IMR-90 (cell line): ENCODE results near the gene AP1S1. TPM values are rescaled to one million over a fixed set of nuclear protein-coding genes. Genes with fewer than 3 reads are reported as not detected.

Experiments
- ATAC-seq: fragments of 200-7000 bp; cut with Tn5 transposase; 2 replicates; pipeline ENCODE4 v1.9.1; 2020; ENCODE audit warnings: low read depth, mild to moderate bottlenecking, moderate library complexity
- BruUV-seq: library from RNA; stranded (reverse); fragments of 400-500 nt; replicated peaks from 2 replicates; lab custom pipeline; 2021; lab: Mats Ljungman, UMichigan
- CTCF ChIA-PET: fragments of 300-600 bp; formaldehyde crosslinking; extraction: SDS; loops from one replicate; lab custom pipeline; 2021; ENCODE audit warnings: antibody characterized with exemption; lab: Yijun Ruan, JAX
- POLR2A ChIA-PET: fragments of 300-600 bp; sonication (Branson Sonifier 250); formaldehyde crosslinking; loops from one replicate; lab custom pipeline; 2022; ENCODE audit warnings: antibody characterized with exemption; ENCODE audit not compliant: unreplicated experiment; lab: Charles Lee
- DNase-seq: peaks from one replicate; pipeline ENCODE4 v3.0.0; 2013
- H2AFZ ChIP-seq: replicated peaks from 2 replicates; pipeline ENCODE3; 2013; ENCODE audit warnings: low read length, mild to moderate bottlenecking; ENCODE audit not compliant: poor library complexity
- H2AK5ac ChIP-seq: 2 replicates; pipeline ENCODE4 v1.6.1; 2013; ENCODE audit warnings: low read depth, low read length, inconsistent platforms
- H2AK9ac ChIP-seq: replicated peaks from 2 replicates; pipeline ENCODE3; 2013; ENCODE audit warnings: mild to moderate bottlenecking, low read depth, low read length, moderate library complexity; ENCODE audit not compliant: poor library complexity
- H2BK120ac ChIP-seq: 2 replicates; pipeline ENCODE4 v1.6.1; 2013; ENCODE audit warnings: low read depth, low read length, inconsistent platforms
- H2BK15ac ChIP-seq: 3 replicates; pipeline ENCODE4 v1.6.1; 2013; ENCODE audit warnings: low read depth, low read length, inconsistent platforms
- H2BK20ac ChIP-seq: 2 replicates; pipeline ENCODE4 v1.6.1; 2013; ENCODE audit warnings: low read depth, mild to moderate bottlenecking, inconsistent platforms, low read length, moderate library complexity
- H2BK5ac ChIP-seq: 2 replicates; pipeline ENCODE4 v1.6.1; 2013; ENCODE audit warnings: mild to moderate bottlenecking, low read depth, low read length, inconsistent platforms; ENCODE audit not compliant: poor library complexity, severe bottlenecking
- H3K14ac ChIP-seq: replicated peaks from 2 replicates; pipeline ENCODE4 v1.6.1; 2013; ENCODE audit warnings: low read depth, low read length, inconsistent platforms
- H3K18ac ChIP-seq: 2 replicates; pipeline ENCODE4 v1.6.1; 2013; ENCODE audit warnings: low read depth, low read length, control low read depth
- H3K23ac ChIP-seq: 2 replicates; pipeline ENCODE4 v1.6.1; 2013; ENCODE audit warnings: low read depth, low read length, inconsistent platforms
- H3K27ac ChIP-seq: 2 replicates; pipeline ENCODE4 v1.5.1; 2013; ENCODE audit warnings: mild to moderate bottlenecking, control low read depth, low read length; ENCODE audit not compliant: insufficient read depth
- H3K27me3 ChIP-seq: 2 replicates; pipeline ENCODE4 v1.6.1; 2013; ENCODE audit warnings: low read length; ENCODE audit not compliant: control insufficient read depth, insufficient read depth
- H3K36me3 ChIP-seq: 2 replicates; pipeline ENCODE4 v1.6.1; 2013; ENCODE audit warnings: low read length, mixed read lengths; ENCODE audit not compliant: control insufficient read depth, insufficient read depth
- H3K4ac ChIP-seq: 2 replicates; pipeline ENCODE4 v1.6.1; 2013; ENCODE audit warnings: low read depth, low read length, inconsistent platforms
- H3K4me1 ChIP-seq: 2 replicates; pipeline ENCODE4 v1.6.1; 2013; ENCODE audit warnings: low read length, mixed read lengths; ENCODE audit not compliant: control insufficient read depth, insufficient read depth
- H3K4me2 ChIP-seq: 2 replicates; pipeline ENCODE4 v1.6.1; 2013; ENCODE audit warnings: low read depth, mild to moderate bottlenecking, control low read depth, low read length, moderate library complexity
- H3K4me3 ChIP-seq: 2 replicates; pipeline ENCODE4 v1.5.1; 2013; ENCODE audit warnings: low read depth, mild to moderate bottlenecking, control low read depth, low read length, moderate library complexity; ENCODE audit not compliant: insufficient read depth
- H3K56ac ChIP-seq: 2 replicates; pipeline ENCODE4 v1.6.1; 2013; ENCODE audit warnings: low read length, inconsistent platforms; ENCODE audit not compliant: insufficient read depth; ENCODE audit errors: extremely low read depth
- H3K79me1 ChIP-seq, 2 experiments: 2 replicates each; pipeline ENCODE4 v1.6.1; 2013; ENCODE audit warnings: low read length in 2 of 2, inconsistent platforms in 1 of 2, low read depth in 1 of 2
- H3K9ac ChIP-seq: 2 replicates; pipeline ENCODE4 v1.6.1; 2013; ENCODE audit warnings: low read depth, low read length, control low read depth
- H3K9me1 ChIP-seq: 2 replicates; pipeline ENCODE4 v1.6.1; 2013; ENCODE audit warnings: low read length, inconsistent platforms; ENCODE audit not compliant: insufficient read depth
- H3K9me3 ChIP-seq: 2 replicates; pipeline ENCODE4 v1.6.1; 2013; ENCODE audit warnings: low read length; ENCODE audit not compliant: control insufficient read depth, insufficient read depth
- H4K20me1 ChIP-seq: 2 replicates; pipeline ENCODE4 v1.6.1; 2013; ENCODE audit warnings: low read length, inconsistent platforms; ENCODE audit not compliant: insufficient read depth
- H4K5ac ChIP-seq: 2 replicates; pipeline ENCODE4 v1.6.1; 2013; ENCODE audit warnings: mild to moderate bottlenecking, low read depth, low read length, control low read depth
- H4K8ac ChIP-seq, 2 experiments: 2 replicates each; pipeline ENCODE4 v1.6.1; 2013; ENCODE audit warnings: low read depth in 2 of 2, low read length in 2 of 2, control low read depth in 1 of 2, inconsistent platforms in 1 of 2
- H4K91ac ChIP-seq: 2 replicates; pipeline ENCODE4 v1.6.1; 2013; ENCODE audit warnings: low read depth, low read length, inconsistent platforms; ENCODE audit not compliant: insufficient read depth
- CHD1 ChIP-seq: IDR thresholded peaks from 2 replicates; pipeline ENCODE4 v1.6.1; 2012; ENCODE audit warnings: low read depth, low read length, improper control_type of control experiment
- POLR2A ChIP-seq: IDR thresholded peaks from 2 replicates; pipeline ENCODE4 v1.6.1; 2012; ENCODE audit warnings: mild to moderate bottlenecking, low read depth, low read length
- RFX5 ChIP-seq: IDR thresholded peaks from 2 replicates; pipeline ENCODE4 v1.8.0; 2012; ENCODE audit warnings: low read depth, mild to moderate bottlenecking, low read length, moderate library complexity
- WGBS, 2 experiments: methylation state at CpG; one replicate each; pipeline versions ENCODE4 v1.1.5 to v1.1.7; 2013; ENCODE audit warnings: missing lambda C conversion rate in 2 of 2; ENCODE audit not compliant: insufficient read length in 1 of 2; ENCODE audit errors: extremely low coverage in 2 of 2; 5-methylcytosine and 5-hydroxymethylcytosine counted together
- dilution Hi-C: fragments of 300-500 bp; cut with HindIII; formaldehyde crosslinking; loops from one replicate; pipeline ENCODE4 v1.14.3; 2018; ENCODE audit warnings: low sequenced_read_pairs; ENCODE audit not compliant: unreplicated experiment
- in situ Hi-C: fragments of 300-500 bp; cut with MboI; formaldehyde crosslinking; loops from 3 replicates; pipeline ENCODE4 v1.14.3; 2019; ENCODE audit warnings: low sequenced_read_pairs, inconsistent platforms, mixed read lengths
- intact Hi-C: fragments of 100-400 bp; cut with micrococcal nuclease; formaldehyde crosslinking; loops from 2 replicates; pipeline ENCODE4 v1.10.0; 2022
- polyA plus RNA-seq, 3 experiments: library from polyadenylated mRNA; depleted of rRNA; stranded (reverse); fragments of >200 nt; gene quantifications; 2 replicates each; pipeline ENCODE4 v1.2.3, GENCODE V29; 2012; ENCODE audit warnings: low replicate concordance in 1 of 3
- total RNA-seq: library from RNA; depleted of rRNA; stranded (reverse); fragments of >200 nt; gene quantifications from 2 replicates; pipeline ENCODE4 v1.2.3, GENCODE V29; 2012
- TF ChIP-seq, protein P1 (sequence below): conservative IDR thresholded peaks from 2 replicates; pipeline ENCODE4 v1.5.1; 2012; ENCODE audit warnings: mild to moderate bottlenecking, low read depth, low read length, improper control_type of control experiment

AP1S1 gene
- total and polyA plus RNA-seq, 2 of the 4 experiments (the other 2 are of a cell fraction), result 187 to 295 TPM

- Histone ChIP-seq H3K14ac (peak overlapping the region; percentile 53), H3K27me3 (no peaks in the 10 kb centered on the region), H3K9me1 (peaks cover 13% of the 10 kb centered on the region), H4K20me1 (peaks cover 48% of the 10 kb centered on the region), H3K27ac (peak overlapping the region; percentile 36), H3K79me1 (peaks cover 12 to 68% of the 10 kb centered on the region in 2 experiments; a peak in 3 of 4 replicates), H3K4me3 (peak overlapping the region; percentile 56), H3K23ac (peak overlapping the region; percentile 55), H3K18ac (peak overlapping the region; percentile 68; the same call in 1 of the 2 replicates), H2BK20ac (no peak overlapping the region), H3K9ac (peak overlapping the region; percentile 82), H2BK5ac (peak overlapping the region; percentile 46), H2AK9ac (peak overlapping the region; percentile 80), H3K9me3 (no peaks in the 10 kb centered on the region), H2AFZ (peak overlapping the region; percentile 12), H3K4me1 (peaks cover 22% of the 10 kb centered on the region), H4K5ac (peak overlapping the region; percentile 34; the same call in 1 of the 2 replicates), H2BK15ac (no peak overlapping the region; the same call in 2 of the 3 replicates), H3K4me2 (peak overlapping the region; percentile 72), H3K36me3 (peaks cover 27% of the 10 kb centered on the region), H4K8ac (peak overlapping the region; percentile 14 to 41; a peak in 2 of 4 replicates), H2AK5ac (peak overlapping the region; percentile 75), H4K91ac (peak overlapping the region; percentile 75), H3K4ac (peak overlapping the region; percentile 69), H2BK120ac (peak overlapping the region; percentile 62), H3K56ac (peak overlapping the region; percentile 56)
- dilution Hi-C loops (no loop called here), in situ Hi-C loops (no loop called here), intact Hi-C loops (no loop called here)
- no peak for TF ChIP-seq RFX5
- TF ChIP-seq CHD1, result peak; percentile 26
- peak; percentile 67 for TF ChIP-seq POLR2A
- TF ChIP-seq, protein P1, sequence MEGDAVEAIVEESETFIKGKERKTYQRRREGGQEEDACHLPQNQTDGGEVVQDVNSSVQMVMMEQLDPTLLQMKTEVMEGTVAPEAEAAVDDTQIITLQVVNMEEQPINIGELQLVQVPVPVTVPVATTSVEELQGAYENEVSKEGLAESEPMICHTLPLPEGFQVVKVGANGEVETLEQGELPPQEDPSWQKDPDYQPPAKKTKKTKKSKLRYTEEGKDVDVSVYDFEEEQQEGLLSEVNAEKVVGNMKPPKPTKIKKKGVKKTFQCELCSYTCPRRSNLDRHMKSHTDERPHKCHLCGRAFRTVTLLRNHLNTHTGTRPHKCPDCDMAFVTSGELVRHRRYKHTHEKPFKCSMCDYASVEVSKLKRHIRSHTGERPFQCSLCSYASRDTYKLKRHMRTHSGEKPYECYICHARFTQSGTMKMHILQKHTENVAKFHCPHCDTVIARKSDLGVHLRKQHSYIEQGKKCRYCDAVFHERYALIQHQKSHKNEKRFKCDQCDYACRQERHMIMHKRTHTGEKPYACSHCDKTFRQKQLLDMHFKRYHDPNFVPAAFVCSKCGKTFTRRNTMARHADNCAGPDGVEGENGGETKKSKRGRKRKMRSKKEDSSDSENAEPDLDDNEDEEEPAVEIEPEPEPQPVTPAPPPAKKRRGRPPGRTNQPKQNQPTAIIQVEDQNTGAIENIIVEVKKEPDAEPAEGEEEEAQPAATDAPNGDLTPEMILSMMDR, result no peak
- POLR2A ChIA-PET, result interaction anchor here (0.6 to 0.8 kb wide), 3 partner anchors 10 to 40 kb away, joined by 3 to 4 read pairs (median 4); no protein-coding TSS in a partner anchor
- DNase-seq, result no peak
- CTCF ChIA-PET, result interaction anchor here (0.6 kb wide), 1 partner anchor 64 kb away, joined by 3 read pairs; no protein-coding TSS in a partner anchor
- ATAC-seq, result no peak
- WGBS, 2 experiments, result 67% methylated on average over 4 of the region's 14 CpGs; no CpG with 5 or more reads in 1 of the 2 experiments
- no TSS peak for BruUV-seq
Observed at GRCh38 chr7:101128040-101128834, 26.0 kb upstream of the AP1S1 start.
